ENCODE measurements around the gene LAMC2.
"Not testable (repeated sequence)": the region's sequence is repeated elsewhere in the genome, so short reads cannot be mapped to it uniquely, and the experiment has no call there.

The LAMC2 gene

GRCh38 chr1:183239220-183239742 lies 53.2 kb downstream of the LAMC2 start:
- DNase-seq = no peak

- no peak for DNase-seq
These were observed 53.9 kb downstream of the LAMC2 start for GRCh38 chr1:183239793-183240525.

- DNase-seq = no peak
These were observed 54.4 kb downstream of the LAMC2 start for GRCh38 chr1:183240526-183240825.

GRCh38 chr1:183240853-183241252 lies 54.8 kb downstream of the LAMC2 start:
- DNase-seq = not testable (repeated sequence)

GRCh38 chr1:183241471-183241870 lies 55.4 kb downstream of the LAMC2 start:
- DNase-seq = no peak

- DNase-seq = no peak
These were observed 56.5 kb downstream of the LAMC2 start for GRCh38 chr1:183242556-183242955.

- DNase-seq = no peak
These were observed 57.3 kb downstream of the LAMC2 start for GRCh38 chr1:183243161-183244050.

GRCh38 chr1:183244466-183244865 lies 58.4 kb downstream of the LAMC2 start:
- no peak for DNase-seq

GRCh38 chr1:183245357-183245756 lies 59.3 kb downstream of the LAMC2 start:
- no peak for DNase-seq

GRCh38 chr1:183246436-183246835 lies 60.4 kb downstream of the LAMC2 start:
- DNase-seq = no peak

GRCh38 chr1:183247066-183247465 lies 61.0 kb downstream of the LAMC2 start:
- no peak for DNase-seq

- no peak for DNase-seq
These were observed 61.4 kb downstream of the LAMC2 start for GRCh38 chr1:183247484-183247883.

- no peak for DNase-seq
These were observed 61.9 kb downstream of the LAMC2 start for GRCh38 chr1:183247931-183248330.

- no peak for DNase-seq
These were observed 63.1 kb downstream of the LAMC2 start for GRCh38 chr1:183248989-183249691.

- DNase-seq = no peak
These were observed 63.9 kb downstream of the LAMC2 start for GRCh38 chr1:183249941-183250452.

GRCh38 chr1:183251101-183251958 lies 65.3 kb downstream of the LAMC2 start:
- DNase-seq = no peak

GRCh38 chr1:183251959-183252450 lies 65.9 kb downstream of the LAMC2 start:
- DNase-seq = no peak

GRCh38 chr1:183255073-183255472 lies 69.0 kb downstream of the LAMC2 start:
- no peak for DNase-seq

- DNase-seq = no peak
These were observed 73.9 kb downstream of the LAMC2 start for GRCh38 chr1:183259924-183260323.

- no peak for DNase-seq
These were observed 76.7 kb downstream of the LAMC2 start for GRCh38 chr1:183262628-183263200.

- DNase-seq = no peak
These were observed 78.0 kb downstream of the LAMC2 start for GRCh38 chr1:183263886-183264602.
